NOMO-1 treated with dmso at 0.1 percent for 144 hours (cell line): ENCODE data around the gene TP73.
"Not testable (repeated sequence)": the region's sequence is repeated elsewhere in the genome, so short reads cannot be mapped to it uniquely, and the experiment has no call there.

Experiments used
- DNase-seq: peaks from one replicate; lab custom pipeline; 2025; ENCODE audit not compliant: unreplicated experiment; lab: John Stamatoyannopoulos, UW

The TP73 gene

GRCh38 chr1:3741566-3742438 lies 89.5 kb downstream of the TP73 start:
- no peak for DNase-seq

DNA sequence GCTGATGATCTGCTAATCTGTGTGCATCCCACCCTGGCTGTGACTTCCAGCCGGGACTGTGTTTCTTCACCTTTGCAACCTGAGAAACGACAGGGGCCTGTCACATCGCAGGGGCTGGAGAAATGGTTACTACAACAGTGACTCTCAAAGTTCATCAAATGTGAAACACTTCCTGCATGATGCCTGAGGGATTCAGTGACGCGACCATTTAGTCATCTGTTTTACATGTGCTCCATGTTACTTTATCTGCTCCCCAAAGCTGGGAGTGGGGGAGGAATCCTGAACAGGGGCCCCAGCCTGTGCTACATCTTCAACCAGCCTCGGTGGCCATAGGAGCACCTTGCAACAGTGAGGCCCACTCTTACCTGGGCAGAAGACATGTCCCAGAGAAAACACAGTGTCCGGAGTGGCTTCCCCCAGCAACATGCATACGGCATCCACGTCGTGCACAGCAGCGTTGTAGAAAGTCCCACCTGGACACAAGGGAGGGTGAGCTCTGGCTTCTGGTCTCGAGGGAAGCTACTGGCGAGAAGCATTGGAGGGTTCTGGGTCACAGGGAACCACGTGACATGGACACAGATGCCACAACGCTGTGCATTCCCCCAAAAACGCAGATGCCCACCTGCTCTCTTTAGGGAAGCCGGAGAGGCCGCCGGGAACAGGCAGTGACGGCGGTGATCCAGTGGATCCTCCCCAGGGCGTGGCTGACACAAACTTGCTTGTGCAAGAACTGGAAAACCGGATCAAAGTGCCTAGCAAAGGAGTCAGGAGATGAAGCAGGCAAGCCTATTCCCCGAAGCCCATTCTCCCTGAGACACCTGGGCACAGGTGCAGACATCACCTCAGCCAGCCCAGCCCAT lies 90.4 kb downstream of the TP73 start:
- no peak for DNase-seq

- DNase-seq: no peak
Measured at GRCh38 chr1:3743421-3743820, 91.1 kb downstream of the TP73 start.

DNA sequence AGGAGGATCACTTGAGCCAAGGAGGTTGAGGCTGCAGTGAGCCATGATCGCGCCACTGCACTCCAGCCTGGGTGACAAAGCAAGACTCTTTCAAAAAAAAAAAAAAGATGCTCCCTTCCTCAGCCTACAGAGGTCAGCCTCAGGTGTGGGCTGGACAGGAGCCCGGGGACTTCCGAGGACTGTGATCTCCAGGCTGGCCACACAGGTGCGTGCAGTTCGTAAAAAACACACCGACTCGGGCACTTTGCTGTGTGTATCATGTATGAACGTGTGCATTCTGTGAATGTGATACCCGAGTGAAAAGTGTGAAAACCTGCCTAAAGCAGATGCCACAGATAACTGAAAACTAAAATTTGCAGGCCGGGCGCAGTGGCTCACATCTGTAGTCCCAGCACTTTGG lies 91.5 kb downstream of the TP73 start:
- no peak for DNase-seq

DNA sequence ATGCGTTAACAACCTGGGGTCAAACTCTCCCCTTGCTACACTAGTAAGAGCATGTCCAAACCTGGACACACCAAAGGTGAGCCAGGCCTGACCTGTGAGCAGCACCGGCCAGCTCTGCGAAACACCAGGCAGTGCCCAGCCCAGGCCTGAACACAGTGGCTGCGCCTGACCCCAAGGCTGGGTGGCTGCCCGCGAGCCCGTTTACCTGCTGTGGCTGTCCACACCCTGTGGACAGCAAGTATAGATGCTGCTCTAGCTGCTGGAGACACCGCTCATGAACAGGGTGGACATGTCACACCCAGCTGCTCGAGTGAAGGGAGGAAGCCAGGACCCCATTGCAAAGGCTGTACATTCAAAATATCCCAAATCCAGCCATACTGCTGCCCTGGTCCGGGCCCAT lies 92.3 kb downstream of the TP73 start:
- DNase-seq: no peak

DNA sequence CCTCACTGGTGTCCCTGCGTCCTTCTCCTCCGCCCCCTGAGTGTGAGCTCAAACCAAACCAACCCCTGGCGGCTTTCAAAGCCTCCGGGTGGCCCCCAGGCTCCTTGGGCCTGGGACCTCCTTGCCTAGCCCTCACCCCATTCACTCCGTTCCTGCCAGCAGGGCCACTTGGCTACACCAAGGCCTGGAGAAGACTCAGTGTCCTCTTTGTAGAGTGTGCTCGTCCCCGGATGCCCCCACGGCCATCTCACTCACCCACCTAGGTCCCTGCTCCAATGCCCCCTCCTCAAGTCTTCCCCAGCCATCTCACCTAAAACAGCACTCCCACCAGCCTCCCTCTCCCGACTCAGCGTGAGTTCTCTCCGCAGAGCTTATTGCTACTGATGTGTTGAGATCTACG lies 92.8 kb downstream of the TP73 start:
- DNase-seq: no peak

DNA sequence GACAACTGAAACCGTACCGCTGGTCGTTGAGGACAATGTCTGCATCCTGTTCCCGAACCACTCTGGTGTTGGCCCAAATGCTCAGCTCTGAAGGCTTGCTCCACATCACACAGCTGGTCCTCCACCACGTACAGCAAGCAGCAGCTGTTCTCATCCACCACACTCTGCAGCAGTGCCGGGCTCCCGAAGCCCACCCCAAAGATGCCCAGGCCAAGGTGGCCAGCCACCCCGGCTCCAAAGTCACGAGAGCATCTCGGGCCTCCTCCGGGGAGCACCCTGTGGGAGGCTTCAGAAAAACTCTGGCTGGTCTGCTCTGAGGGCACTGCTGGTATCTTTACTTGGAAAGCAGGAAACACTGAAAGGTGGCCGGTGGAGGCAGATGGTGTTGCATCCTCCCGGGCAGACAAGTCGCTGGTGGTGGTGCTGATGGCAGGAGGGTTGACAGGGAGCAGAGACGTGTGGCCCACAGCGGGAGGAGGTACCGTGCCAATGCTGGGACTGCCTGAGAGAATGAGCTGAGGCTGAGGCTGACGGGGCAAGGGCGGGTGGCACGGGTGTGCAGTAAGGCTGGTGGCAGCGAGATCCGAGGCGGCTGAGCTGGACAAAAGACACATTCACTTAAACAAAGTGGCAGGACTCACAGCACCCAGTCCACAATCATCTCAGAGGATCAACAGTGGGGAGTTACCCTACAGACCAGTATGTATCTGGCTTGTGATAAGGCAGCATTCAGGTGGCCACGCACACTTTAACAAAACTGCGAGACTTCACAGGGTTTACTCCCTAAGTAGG lies 93.5 kb downstream of the TP73 start:
- no peak for DNase-seq

GRCh38 chr1:3746389-3746829 lies 94.1 kb downstream of the TP73 start:
- no peak for DNase-seq

DNA sequence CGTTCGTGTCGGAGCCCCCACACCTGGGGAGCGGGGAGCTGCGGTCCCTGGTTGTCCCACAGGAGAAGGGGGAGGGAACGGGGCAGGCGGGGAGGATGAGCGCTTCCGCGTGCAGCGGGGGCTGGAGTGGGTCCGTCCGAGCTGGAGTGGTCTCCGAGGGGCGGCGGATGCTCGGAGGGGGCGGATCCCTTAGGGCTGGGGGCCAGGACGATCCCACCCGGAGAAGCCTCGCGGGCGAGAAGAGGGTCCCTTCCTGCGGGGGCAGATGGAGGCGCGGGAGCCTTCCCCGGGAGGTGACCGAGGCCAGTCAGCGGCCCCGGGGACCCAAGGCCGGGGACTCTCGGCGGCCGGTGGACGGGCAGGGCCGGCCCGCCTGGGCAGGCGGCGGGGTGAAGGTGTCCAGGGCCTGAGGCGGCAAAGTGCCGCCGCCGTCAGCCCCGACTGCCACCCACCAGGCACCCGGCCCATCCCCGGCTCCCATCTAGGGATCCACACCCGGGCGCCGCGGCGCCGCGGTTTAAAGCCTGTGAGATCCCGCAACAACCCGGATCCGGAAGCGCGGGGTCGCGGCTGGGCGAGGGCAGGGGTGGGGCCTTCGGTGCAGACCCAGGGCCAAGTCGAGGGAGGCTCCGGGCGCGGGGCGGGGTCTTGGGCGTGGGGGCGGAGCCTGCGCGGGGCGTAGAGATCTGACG lies 94.7 kb downstream of the TP73 start:
- DNase-seq: peak; percentile 53

- DNase-seq: no peak
Measured at GRCh38 chr1:3747522-3747848, 95.2 kb downstream of the TP73 start.

DNA sequence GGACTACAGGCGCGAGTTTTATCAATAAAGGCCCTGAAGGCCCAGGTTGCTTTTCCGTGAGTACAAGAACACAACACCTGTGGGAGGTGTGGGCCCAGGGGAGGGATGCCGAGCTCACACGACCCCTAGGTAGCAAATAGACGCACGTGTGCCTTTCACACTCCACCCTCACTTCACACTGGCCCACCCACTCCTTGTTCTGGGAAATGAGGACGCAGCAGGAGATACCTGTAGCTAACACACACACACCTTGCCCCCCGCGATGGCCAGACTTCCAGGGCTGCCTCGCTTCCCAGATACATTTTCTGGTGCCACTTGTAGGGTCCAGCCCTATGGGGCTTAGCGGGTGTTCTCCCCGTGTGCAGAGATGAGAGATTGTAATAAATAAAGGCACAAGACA lies 95.6 kb downstream of the TP73 start:
- no peak for DNase-seq

GRCh38 chr1:3748316-3748900 lies 96.1 kb downstream of the TP73 start:
- DNase-seq: not testable (repeated sequence)

- DNase-seq: no peak
Measured at GRCh38 chr1:3749512-3749911, 97.2 kb downstream of the TP73 start.

DNA sequence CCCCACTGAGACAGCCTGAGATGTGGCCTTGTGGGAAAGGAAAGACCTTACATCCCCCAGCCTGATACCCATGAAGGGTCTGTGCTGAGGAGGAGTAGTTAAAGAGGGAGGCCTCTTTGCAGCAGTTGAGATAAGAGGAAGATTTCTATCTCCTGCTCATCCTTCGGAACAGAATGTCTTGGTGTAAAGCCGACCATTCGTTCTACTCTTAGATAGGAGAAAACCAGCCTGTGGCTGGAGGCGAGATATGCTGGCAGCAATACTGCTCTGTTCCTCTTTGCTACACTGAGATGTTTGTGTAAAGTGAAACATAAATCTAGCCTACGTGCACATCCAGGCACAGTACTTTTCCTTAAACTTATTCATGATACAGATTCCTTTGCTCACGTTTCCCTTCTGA lies 98.4 kb downstream of the TP73 start:
- no peak for DNase-seq

DNA sequence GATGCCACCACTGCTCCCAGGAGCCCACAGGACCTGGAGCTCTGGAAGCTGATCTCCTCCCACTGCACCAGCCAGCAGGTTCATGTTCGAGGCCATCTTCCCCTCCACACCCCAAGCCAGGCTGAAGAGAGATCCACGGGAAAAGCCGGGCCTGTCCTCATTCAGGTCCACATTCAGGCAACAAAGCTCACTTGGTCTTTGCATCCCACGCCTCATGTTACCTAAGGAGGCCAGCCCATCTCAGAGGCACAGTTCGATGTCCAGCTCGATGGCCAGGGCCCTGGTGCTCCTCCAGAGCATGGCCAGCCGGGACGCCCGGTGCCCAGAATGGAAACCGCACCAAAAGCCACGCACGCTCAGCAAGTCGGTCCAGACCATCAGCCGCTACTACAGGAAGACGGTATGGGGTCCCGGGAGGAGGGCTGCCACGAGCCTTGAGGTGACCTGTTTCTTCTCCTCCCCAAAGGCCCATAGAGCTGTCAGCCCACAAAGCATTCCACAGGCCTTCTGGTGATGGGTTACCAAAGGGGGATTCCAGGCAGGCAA lies 100.2 kb downstream of the TP73 start, which contains the start of gene CCDC27:
Gene CCDC27, plus strand, starts transcription at position 51 of the 546 bp plus-strand sequence. Its CDS starts 32 bp downstream, at position 83.
- no peak for DNase-seq

DNA sequence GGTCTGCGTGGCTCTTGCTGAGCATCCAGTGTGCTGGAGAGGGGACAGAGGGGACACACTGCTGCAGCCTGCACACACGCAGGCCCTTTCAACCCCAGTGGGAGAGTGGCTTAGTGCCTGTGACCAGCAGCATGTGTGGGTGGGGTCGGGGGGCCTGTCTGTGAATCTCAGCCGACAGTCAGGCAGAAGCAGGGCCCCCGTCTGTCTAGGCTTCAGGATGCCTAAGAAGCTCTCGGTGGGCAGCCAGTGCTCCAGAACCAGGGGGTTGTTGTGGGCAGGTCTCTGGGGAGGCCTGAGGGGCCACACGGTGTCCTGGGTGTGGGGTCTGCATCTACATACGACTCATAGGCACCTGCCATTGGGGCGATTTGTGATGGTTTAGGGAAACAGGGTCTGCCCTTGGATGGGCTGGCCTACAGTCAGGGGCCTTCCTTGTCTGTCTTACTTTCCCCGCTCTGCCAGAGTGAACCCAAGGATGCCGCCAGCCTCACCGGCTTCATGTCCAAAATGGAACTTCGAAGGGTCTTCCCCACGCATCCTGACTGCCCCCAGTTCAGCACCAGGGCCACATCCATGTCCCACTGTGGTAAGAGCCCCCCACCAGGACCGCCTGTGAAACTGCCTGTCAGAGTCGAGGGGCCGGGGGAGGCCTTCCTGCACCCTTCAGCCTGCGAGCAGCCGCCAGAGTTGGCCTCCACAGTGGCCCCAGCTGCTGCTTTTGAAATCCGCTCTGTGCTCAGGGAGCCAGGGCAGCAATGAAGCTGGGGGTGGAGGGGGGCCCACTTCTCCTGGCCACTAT lies 101.5 kb downstream of the TP73 start:
- DNase-seq: no peak

DNA sequence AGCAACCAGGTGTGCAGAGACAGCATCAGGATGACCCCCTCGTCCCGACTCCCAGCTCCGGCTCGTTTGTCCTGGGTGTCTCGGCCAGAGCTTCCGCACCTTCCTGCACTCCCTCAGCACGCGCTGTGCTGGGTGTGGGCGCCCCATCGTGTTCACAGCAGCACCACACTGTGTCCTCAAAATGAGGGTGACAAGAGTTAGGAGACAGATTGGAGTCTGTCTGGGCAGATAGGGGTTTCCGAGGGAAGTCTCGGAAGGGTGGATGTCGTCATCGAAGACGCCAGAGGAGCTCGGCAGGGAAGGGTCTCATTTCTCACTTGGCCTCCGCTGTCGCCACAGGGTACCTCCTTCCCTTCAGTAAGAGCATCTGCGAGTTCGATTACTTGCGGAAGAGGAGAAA lies 104.1 kb downstream of the TP73 start:
- DNase-seq: no peak

GRCh38 chr1:3759164-3759563 lies 106.8 kb downstream of the TP73 start:
- DNase-seq: no peak

DNA sequence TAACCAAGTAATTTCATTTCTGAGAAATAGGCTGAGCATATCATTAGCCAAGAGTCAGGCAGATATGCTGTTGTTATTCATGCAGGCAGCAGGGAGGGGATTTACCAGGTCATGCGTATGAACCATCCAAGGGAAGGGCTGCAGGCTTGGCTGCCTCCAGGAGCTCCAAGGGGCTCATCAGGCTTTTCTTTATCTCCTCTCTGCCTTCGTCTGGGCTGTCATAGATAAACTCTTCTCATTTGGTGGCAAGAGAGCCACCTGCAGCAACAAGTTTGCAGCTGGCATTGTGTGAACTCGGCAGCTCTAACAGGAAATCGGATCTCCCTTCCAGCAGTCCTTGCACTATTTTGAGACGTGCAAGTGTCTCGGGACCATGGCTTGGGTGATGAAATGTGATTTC lies 107.5 kb downstream of the TP73 start:
- no peak for DNase-seq
